Immature natural killer cell (primary cell): Measurements from ENCODE around the gene CLEC14A. TPM values are rescaled to one million over a fixed set of nuclear protein-coding genes. Genes with fewer than 3 reads are reported as not detected.

Experiments used
- DNase-seq, 3 donors: peaks; one replicate each; pipeline ENCODE4 v3.0.0; 2022; ENCODE audit warnings: mixed read lengths in 1 of 3
- H3K27ac Mint-ChIP-seq, 6 donors: one replicate each; pipeline ENCODE4 v1.8.0; 2020; ENCODE audit warnings: mixed read lengths in 6 of 6, mild to moderate bottlenecking in 5 of 6, inconsistent platforms in 4 of 6, moderate library complexity in 3 of 6
- H3K27me3 Mint-ChIP-seq, 3 donors: one replicate each; pipeline ENCODE4 v1.8.0; 2020 to 2021; ENCODE audit warnings: low read depth in 3 of 3, mild to moderate bottlenecking in 3 of 3, mixed read lengths in 3 of 3, moderate library complexity in 3 of 3, inconsistent platforms in 1 of 3
- H3K36me3 Mint-ChIP-seq, 3 donors: one replicate each; pipeline ENCODE4 v1.8.0; 2020; ENCODE audit warnings: mixed read lengths in 3 of 3, inconsistent platforms in 2 of 3, mild to moderate bottlenecking in 2 of 3
- H3K4me1 Mint-ChIP-seq, 2 donors: one replicate each; pipeline ENCODE4 v1.8.0; 2020; ENCODE audit warnings: inconsistent platforms in 2 of 2, mild to moderate bottlenecking in 2 of 2, mixed read lengths in 2 of 2, moderate library complexity in 1 of 2
- H3K4me3 Mint-ChIP-seq, 5 donors: one replicate each; pipeline ENCODE4 v1.8.0; 2020; ENCODE audit warnings: mild to moderate bottlenecking in 5 of 5, mixed read lengths in 5 of 5, inconsistent platforms in 3 of 5, moderate library complexity in 3 of 5
- H3K9me3 Mint-ChIP-seq, 6 donors: one replicate each; pipeline ENCODE4 v1.8.0; 2020; ENCODE audit warnings: mild to moderate bottlenecking in 6 of 6, mixed read lengths in 6 of 6, inconsistent platforms in 4 of 6, moderate library complexity in 3 of 6
- polyA plus RNA-seq, 3 donors: library from polyadenylated mRNA; unstranded; fragments of 300-500 nt; fragmentation: Illumina TruSeq; gene quantifications; one replicate each; pipeline ENCODE4 v1.2.3, GENCODE V29; 2021

The CLEC14A gene
- polyA plus RNA-seq, 3 donors from 2014 or later, result not detected

- peaks cover 0 to 4% (median 4%) of the 10 kb centered on the region in 3 donors for H3K36me3 Mint-ChIP-seq
- DNase-seq, result no peak
- H3K4me1 Mint-ChIP-seq, result peaks cover 0 to 5% of the 10 kb centered on the region in 2 donors
- peaks cover 0 to 11% (median 0%) of the 10 kb centered on the region in 6 donors for H3K9me3 Mint-ChIP-seq
- H3K27me3 Mint-ChIP-seq, result peaks cover 21 to 35% (median 31%) of the 10 kb centered on the region in 3 donors
- H3K27ac Mint-ChIP-seq, result no peak overlapping the region
- no peak overlapping the region for H3K4me3 Mint-ChIP-seq
These were observed 48.5 kb downstream of the CLEC14A start for GRCh38 chr14:38207377-38207735.

GRCh38 chr14:38206689-38207376, 49.1 kb downstream of the CLEC14A start:
- Mint-ChIP-seq H3K4me1 (peaks cover 0 to 4% of the 10 kb centered on the region in 2 donors), H3K27ac (no peak overlapping the region), H3K36me3 (peaks cover 0 to 4% (median 4%) of the 10 kb centered on the region in 3 donors), H3K4me3 (no peak overlapping the region), H3K9me3 (peaks cover 0 to 11% (median 0%) of the 10 kb centered on the region in 6 donors), H3K27me3 (peaks cover 21 to 33% (median 29%) of the 10 kb centered on the region in 3 donors)
- no peak for DNase-seq

GRCh38 chr14:38205949-38206665, 49.8 kb downstream of the CLEC14A start:
- Mint-ChIP-seq H3K36me3 (peaks cover 0 to 4% (median 4%) of the 10 kb centered on the region in 3 donors), H3K9me3 (peaks cover 0 to 11% (median 0%) of the 10 kb centered on the region in 6 donors), H3K4me1 (peaks cover 0 to 2% of the 10 kb centered on the region in 2 donors), H3K27ac (no peak overlapping the region), H3K4me3 (no peak overlapping the region), H3K27me3 (peaks cover 19 to 29% (median 28%) of the 10 kb centered on the region in 3 donors)
- DNase-seq, result no peak

GRCh38 chr14:38205119-38205813, 50.6 kb downstream of the CLEC14A start:
- no peak for DNase-seq
- no peak overlapping the region for H3K27ac Mint-ChIP-seq
- H3K9me3 Mint-ChIP-seq, result peaks cover 0 to 11% (median 0%) of the 10 kb centered on the region in 6 donors
- H3K27me3 Mint-ChIP-seq, result peaks cover 19 to 24% (median 24%) of the 10 kb centered on the region in 3 donors
- H3K4me3 Mint-ChIP-seq, result no peak overlapping the region
- H3K36me3 Mint-ChIP-seq, result peaks cover 0 to 4% (median 4%) of the 10 kb centered on the region in 3 donors
- H3K4me1 Mint-ChIP-seq, result no peaks in the 10 kb centered on the region

GRCh38 chr14:38204719-38205115, 51.2 kb downstream of the CLEC14A start:
- Mint-ChIP-seq H3K27ac (no peak overlapping the region), H3K4me1 (no peaks in the 10 kb centered on the region), H3K4me3 (no peak overlapping the region), H3K27me3 (peaks cover 16 to 24% (median 22%) of the 10 kb centered on the region in 3 donors), H3K36me3 (peaks cover 0 to 4% (median 4%) of the 10 kb centered on the region in 3 donors), H3K9me3 (peaks cover 0 to 11% (median 0%) of the 10 kb centered on the region in 6 donors)
- no peak for DNase-seq

Other genes starting within 250 kb of the CLEC14A start
- gene SSTR1, start 48.2 kb downstream of the CLEC14A start, polyA plus RNA-seq, result not detected